SU-DHL-6 (cell line): ENCODE data around the gene MFN2.

ENCODE experiments used
- CTCF ChIP-seq: fragments of 200-600 bp; sonication (generic); IDR thresholded peaks from one replicate; pipeline ENCODE4 v1.5.1; 2017; ENCODE audit warnings: antibody characterized with exemption, mild to moderate bottlenecking, low read length, moderate library complexity; ENCODE audit not compliant: insufficient read depth, poor library complexity, severe bottlenecking
- EZH2phosphoT487 ChIP-seq: fragments of 200-600 bp; sonication (generic), shearing (Covaris generic); conservative IDR thresholded peaks from 2 replicates; pipeline ENCODE4 v1.6.1; 2018; ENCODE audit warnings: mild to moderate bottlenecking, antibody characterized with exemption, low read length, moderate library complexity, mixed read lengths

GRCh38 chr1:11964656-11965055 is 15.6 kb upstream of the MFN2 start:
- no peak for TF ChIP-seq CTCF
- TF ChIP-seq EZH2phosphoT487 = no peak
